Dermis blood vessel endothelial cell (primary cell): Measurements from ENCODE around the gene MEF2B. TPM values are rescaled to one million over a fixed set of nuclear protein-coding genes. Genes with fewer than 3 reads are reported as not detected.
"Not testable (repeated sequence)": the region's sequence is repeated elsewhere in the genome, so short reads cannot be mapped to it uniquely, and the experiment has no call there.

Experiments used
- DNase-seq: peaks from one replicate; pipeline ENCODE4 v3.0.0; 2010
- total RNA-seq: library from RNA; depleted of rRNA; stranded (reverse); fragments of >200 nt; gene quantifications from 2 replicates; pipeline ENCODE4 v1.2.3, GENCODE V29; 2014

MEF2B gene
- total RNA-seq, 1 donor from 2014 or later, result 0.34 TPM

DNA sequence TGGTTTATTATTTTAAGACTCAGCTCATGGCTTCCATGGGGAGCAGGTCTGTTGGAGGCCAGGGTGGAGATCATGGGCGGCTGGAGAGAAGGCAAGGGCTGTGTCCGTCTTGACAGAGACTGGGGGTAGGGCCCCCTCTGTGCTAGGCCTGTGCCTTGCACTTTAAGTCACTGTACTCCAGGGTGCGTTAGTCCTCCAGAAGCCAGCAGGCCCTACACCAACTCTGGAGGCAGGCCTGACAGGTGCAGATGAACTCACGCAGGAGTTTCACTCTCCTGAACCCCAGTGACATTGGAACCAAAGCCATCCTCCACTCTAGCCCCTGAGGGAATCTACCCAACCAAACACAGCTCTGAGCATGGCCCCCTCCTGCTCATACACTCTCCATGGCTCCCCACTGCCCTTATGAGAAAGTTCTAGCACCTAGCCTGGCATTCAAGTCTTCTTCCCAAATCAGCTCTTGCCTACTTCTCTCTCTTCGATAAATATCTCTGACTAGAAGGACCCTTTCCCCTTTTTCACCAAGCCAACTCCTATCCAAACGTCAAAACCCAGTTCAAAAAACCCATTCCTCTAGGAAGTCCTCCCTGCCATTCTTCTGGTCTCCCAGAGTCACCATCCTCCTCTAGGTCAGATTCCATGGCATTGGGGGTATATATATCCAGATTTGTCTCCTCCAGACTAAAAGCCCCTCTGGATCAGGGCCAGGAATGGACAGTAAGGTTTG, 15.1 kb downstream of the MEF2B start:
- DNase-seq, result no peak

DNA sequence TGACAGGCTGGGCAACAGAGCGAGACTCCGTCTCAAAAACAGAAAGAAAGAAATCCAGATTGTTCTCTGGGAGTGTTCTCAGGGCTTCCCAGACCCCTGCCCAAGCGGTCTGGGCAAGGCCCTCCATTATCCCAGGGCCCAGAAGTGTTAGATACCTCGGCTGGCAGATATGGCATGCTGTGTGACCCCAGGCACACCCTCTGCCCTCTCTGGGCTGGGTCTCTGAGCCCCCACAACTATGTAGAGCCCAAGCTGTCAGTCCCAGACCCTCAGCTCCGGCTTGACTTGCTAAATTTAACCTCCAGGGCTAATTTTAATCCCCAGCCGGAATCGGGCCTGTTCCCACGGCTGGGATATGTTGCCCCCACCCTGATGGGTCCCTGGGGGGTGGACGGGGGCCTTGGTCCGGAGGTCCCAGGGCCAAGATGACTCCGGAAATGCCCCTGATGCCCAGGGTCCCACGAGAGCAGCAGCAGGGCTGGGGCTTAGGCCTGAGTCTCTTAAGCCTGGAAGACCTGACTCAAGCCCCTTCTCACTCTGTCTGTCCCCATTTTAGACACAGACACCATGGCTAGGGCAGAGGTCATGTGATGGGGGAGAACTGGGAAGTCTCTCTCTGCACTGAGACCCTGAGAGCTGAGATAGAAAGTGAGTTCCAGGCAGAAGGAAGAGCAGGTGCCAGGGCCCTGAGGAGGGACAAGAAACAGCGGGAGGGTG, 17.2 kb downstream of the MEF2B start:
- DNase-seq, result no peak

GRCh38 chr19:19151418-19151817, 18.6 kb downstream of the MEF2B start:
- no peak for DNase-seq

GRCh38 chr19:19149435-19149834, 20.6 kb downstream of the MEF2B start:
- DNase-seq, result no peak

DNA sequence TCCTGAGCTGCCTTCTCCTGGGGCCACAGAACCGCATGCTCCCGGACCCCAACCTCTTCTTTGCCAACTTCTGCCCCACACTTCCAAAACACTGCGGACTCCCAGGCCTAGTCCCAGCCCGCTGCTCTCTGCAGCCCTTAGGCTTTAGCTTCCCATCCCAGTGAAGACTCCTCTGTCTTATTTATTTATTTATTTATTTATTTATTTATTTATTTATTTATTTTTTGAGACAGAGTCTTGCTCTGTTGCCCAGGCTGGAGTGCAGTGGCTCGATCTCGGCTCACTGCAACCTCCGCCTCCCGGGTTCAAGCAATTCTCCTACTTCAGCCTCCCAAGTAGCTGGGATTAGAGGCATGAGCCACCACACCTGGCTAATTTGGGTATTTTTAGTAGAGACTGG, 21.6 kb downstream of the MEF2B start:
- not testable (repeated sequence) for DNase-seq

DNA sequence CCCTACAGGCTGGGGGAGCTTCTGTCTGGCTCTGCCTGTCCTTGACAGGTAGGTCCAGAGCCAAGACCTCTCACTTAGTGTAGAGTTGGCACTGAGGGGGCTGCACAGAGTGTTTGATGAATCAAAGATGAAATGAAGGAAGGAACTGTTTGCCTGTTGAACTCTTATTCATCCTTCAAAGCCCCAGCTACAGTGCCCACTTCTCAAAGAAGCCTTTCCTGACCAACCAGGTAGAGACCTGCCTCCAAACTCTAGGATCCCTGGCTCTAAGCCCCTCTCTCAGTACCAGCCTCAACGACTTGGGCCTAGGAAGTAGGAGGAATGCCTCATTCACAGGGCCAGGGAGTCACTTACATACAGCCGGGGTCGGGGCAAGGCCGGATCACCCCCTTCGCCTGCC, 22.7 kb downstream of the MEF2B start:
- no peak for DNase-seq

- no peak for DNase-seq
These were observed 23.2 kb downstream of the MEF2B start for GRCh38 chr19:19146865-19147264.

- peak; percentile 74 for DNase-seq
These were observed 24.1 kb downstream of the MEF2B start for GRCh38 chr19:19145684-19146608.

DNA sequence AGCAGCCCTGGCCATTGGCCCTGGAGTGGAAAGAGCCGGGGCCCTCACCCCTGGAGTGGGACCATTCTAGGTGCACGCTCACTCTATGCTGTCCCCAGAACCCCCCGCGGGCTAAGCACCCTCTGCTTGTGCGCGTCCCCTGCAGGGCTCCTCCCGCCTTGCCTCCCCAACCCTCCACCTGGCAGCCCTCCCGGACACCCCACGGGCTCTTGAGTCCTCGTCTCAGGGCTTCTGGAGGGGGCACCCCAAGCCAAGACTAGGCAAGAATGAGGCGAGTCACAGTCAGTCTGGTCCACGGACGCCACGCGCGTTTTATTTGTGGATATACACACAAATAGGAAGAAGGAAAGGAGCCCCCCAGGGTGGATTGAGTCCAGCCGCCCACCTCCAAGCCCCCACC, 24.8 kb downstream of the MEF2B start:
- DNase-seq, result no peak

- DNase-seq, result no peak
These were observed 27.7 kb downstream of the MEF2B start for GRCh38 chr19:19142347-19142746.

- no peak for DNase-seq
These were observed 29.6 kb downstream of the MEF2B start for GRCh38 chr19:19140476-19140875.

GRCh38 chr19:19139876-19140229, 30.2 kb downstream of the MEF2B start:
- DNase-seq, result no peak

DNA sequence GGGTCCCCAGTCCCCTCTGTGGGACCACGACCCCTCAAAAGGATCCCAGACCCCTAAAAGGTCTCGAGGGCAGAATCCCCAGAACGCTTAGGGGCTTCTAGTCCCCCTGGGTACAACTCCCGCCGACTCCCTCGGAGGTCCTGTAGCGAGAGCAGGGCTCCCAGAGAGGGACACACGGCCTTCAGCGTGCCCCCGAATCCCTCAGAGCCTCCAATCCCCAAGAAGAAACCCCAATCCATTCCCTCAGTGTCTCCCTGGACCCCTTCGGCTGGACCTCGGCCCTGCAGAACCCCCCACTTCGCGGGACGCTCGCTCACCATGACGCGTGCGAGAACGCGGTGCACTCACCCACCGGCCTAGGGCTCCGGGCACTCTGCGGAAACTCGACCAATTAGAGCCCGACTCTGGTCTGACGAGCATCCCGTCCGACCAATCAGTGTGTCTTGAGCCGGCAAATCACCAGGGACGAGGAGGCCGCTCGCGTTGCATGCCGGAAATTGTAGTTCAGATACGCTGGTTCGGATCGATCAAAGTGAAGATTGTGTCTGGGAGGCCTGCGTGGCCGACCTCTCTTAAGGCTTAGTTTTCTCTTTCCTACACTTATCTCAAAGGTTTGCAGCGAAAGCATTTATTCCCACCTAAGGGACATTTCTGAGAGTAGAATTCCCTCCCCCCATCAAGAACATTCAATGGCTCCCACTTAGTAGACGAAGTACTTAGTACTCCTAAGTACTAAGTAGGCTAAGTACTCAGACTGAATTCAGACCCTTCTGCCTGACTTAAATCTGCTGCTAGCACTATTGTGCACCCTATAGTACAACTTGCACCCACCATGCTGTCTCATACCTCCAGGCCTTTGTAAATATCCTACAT, 31.7 kb downstream of the MEF2B start, which contains the start of gene TMEM161A:
TSS of gene TMEM161A (minus strand) at position 370 of the 873 bp plus-strand sequence. CDS start at position 320, 50 bp downstream.
- peak; percentile 99 for DNase-seq

GRCh38 chr19:19137556-19138108, 32.4 kb downstream of the MEF2B start:
- peak; percentile 34 for DNase-seq

- not testable (repeated sequence) for DNase-seq
These were observed 34.4 kb downstream of the MEF2B start for GRCh38 chr19:19135713-19136112.

DNA sequence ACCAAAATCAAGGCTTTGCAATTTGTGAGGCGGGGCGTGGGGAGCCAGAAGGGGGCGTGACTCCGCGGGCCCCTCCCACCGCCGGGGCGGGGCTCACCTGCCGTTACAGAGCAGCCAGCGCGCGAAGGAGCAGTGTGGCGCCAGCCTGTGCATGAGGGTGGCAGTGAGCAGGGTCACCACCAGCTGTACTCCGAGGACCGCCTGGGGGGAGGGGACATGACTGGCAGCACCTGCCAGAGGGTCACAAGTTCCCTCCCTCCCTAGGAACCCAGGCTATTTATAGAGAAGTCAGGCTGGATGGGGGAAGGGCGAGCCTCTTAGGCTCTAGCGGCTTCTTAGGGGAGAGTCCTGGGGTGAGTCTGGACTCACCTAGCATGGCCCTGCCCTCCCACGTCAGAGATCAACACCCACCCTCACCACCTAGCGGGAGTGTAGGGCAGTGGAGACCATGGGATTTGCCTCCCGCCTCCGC, 35.3 kb downstream of the MEF2B start:
- DNase-seq, result no peak

DNA sequence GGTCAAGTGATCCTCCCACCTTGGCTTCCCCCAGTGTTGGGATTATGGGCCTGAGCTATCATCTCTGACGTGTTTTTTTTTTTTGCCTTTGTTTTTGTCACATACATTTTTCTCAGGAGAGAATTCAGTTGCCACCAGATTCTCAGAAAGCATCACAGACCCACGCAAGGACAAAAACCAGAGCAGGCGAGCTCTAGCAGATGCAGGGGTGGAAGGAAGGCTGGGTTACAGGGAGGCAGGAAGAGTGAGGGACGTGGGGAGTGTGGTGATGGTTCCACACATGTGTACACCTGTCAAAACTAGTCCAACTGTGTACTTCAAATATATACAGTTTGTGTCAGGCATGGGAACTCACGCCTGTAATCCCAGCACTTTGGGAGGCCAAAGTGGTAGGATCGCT, 36.1 kb downstream of the MEF2B start:
- DNase-seq, result no peak

GRCh38 chr19:19132912-19133311, 37.2 kb downstream of the MEF2B start:
- no peak for DNase-seq

- no peak for DNase-seq
These were observed 38.1 kb downstream of the MEF2B start for GRCh38 chr19:19131989-19132388.

- DNase-seq, result no peak
These were observed 44.0 kb downstream of the MEF2B start for GRCh38 chr19:19126102-19126501.

GRCh38 chr19:19123386-19123785, 46.7 kb downstream of the MEF2B start:
- DNase-seq, result no peak

DNA sequence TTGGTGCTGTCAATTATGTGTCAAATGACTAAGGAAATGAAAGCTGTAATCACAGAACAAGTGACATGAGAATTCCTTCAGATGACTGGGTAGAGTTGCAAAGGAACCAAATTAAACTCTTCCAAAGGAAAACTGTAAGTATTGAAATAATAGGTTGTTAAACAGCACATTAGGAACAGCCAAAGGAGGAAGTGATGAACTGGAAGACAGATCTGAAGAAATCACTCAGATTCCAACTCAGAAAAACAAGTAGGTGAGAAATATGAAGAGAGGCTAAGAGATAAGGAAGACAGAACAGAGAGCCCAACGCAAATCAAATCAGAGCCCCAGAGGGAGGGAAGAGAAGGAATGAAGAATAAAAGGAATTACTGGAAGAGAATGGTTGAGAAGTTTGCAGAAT, 47.2 kb downstream of the MEF2B start:
- no peak for DNase-seq
